Measurements from ENCODE around the gene MRPL17. TPM values are rescaled to one million over a fixed set of nuclear protein-coding genes. Genes with fewer than 3 reads are reported as not detected.

The MRPL17 gene
- total RNA-seq, 1 experiment from 2014 or later = 77.1 TPM

GRCh38 chr11:6724013-6724412 lies 40.9 kb upstream of the MRPL17 start (continued):
- TF ChIP-seq GTF2I (CRISPR knock-in tag; conservative IDR thresholded peaks at IDR 0.05) (no peak), ZNF512 (CRISPR knock-in tag; IDR thresholded peaks at IDR 0.05; ENCODE audit: borderline replicate concordance) (no peak), ETV6 (CRISPR knock-in tag; IDR thresholded peaks at IDR 0.05) (no peak)
- TF ChIP-seq, protein P1, sequence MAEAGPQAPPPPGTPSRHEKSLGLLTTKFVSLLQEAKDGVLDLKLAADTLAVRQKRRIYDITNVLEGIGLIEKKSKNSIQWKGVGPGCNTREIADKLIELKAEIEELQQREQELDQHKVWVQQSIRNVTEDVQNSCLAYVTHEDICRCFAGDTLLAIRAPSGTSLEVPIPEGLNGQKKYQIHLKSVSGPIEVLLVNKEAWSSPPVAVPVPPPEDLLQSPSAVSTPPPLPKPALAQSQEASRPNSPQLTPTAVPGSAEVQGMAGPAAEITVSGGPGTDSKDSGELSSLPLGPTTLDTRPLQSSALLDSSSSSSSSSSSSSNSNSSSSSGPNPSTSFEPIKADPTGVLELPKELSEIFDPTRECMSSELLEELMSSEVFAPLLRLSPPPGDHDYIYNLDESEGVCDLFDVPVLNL (CRISPR knock-in tag; IDR thresholded peaks at IDR 0.05; ENCODE audit: borderline replicate concordance, low read depth) = no peak
- TF ChIP-seq, protein P2, sequence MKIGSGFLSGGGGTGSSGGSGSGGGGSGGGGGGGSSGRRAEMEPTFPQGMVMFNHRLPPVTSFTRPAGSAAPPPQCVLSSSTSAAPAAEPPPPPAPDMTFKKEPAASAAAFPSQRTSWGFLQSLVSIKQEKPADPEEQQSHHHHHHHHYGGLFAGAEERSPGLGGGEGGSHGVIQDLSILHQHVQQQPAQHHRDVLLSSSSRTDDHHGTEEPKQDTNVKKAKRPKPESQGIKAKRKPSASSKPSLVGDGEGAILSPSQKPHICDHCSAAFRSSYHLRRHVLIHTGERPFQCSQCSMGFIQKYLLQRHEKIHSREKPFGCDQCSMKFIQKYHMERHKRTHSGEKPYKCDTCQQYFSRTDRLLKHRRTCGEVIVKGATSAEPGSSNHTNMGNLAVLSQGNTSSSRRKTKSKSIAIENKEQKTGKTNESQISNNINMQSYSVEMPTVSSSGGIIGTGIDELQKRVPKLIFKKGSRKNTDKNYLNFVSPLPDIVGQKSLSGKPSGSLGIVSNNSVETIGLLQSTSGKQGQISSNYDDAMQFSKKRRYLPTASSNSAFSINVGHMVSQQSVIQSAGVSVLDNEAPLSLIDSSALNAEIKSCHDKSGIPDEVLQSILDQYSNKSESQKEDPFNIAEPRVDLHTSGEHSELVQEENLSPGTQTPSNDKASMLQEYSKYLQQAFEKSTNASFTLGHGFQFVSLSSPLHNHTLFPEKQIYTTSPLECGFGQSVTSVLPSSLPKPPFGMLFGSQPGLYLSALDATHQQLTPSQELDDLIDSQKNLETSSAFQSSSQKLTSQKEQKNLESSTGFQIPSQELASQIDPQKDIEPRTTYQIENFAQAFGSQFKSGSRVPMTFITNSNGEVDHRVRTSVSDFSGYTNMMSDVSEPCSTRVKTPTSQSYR (CRISPR knock-in tag; IDR thresholded peaks at IDR 0.05) = no peak

- H3K4me3 Mint-ChIP-seq = no peak overlapping the region
- H3K9me3 Mint-ChIP-seq = peaks cover 53% of the 10 kb centered on the region
- H3K27me3 Mint-ChIP-seq (ENCODE audit: low read depth) = peaks cover 31% of the 10 kb centered on the region
- H3K36me3 Mint-ChIP-seq = peaks cover 8% of the 10 kb centered on the region; the same call in 1 of the 2 replicates
- ATAC-seq (no peak), DNase-seq (ENCODE audit: low spot score) (no peak)
- no peak overlapping the region for H3K27ac Mint-ChIP-seq
- ChIA-PET POLR2A (no interaction called here), CTCF (interaction anchor here (0.6 to 2.1 kb wide), 4 partner anchors 15 to 624 kb away, joined by 3 to 10 read pairs (median 5); no protein-coding TSS in a partner anchor)
- TF ChIP-seq FOXJ3 (CRISPR knock-in tag; IDR thresholded peaks at IDR 0.05; ENCODE audit: borderline replicate concordance) (no peak), CREM (CRISPR knock-in tag; IDR thresholded peaks at IDR 0.05) (no peak)
- H3K4me1 Mint-ChIP-seq = no peaks in the 10 kb centered on the region
Measured at GRCh38 chr11:6721343-6721742, 38.2 kb upstream of the MRPL17 start.

GRCh38 chr11:6719576-6719975 lies 36.4 kb upstream of the MRPL17 start:
- Mint-ChIP-seq H3K27ac (no peak overlapping the region), H3K36me3 (peaks cover 8% of the 10 kb centered on the region; the same call in 1 of the 2 replicates), H3K9me3 (peaks cover 67% of the 10 kb centered on the region), H3K27me3 (ENCODE audit: low read depth) (peaks cover 47% of the 10 kb centered on the region), H3K4me1 (no peaks in the 10 kb centered on the region), H3K4me3 (no peak overlapping the region)
- no peak for ATAC-seq
- CTCF ChIA-PET = interaction anchor here (0.7 to 1.6 kb wide), 4 partner anchors 18 to 93 kb away, joined by 3 to 5 read pairs (median 4); no protein-coding TSS in a partner anchor
- POLR2A ChIA-PET = no interaction called here
- no peak for DNase-seq (ENCODE audit: low spot score)
- TF ChIP-seq RELA (CRISPR knock-in tag; IDR thresholded peaks at IDR 0.05; ENCODE audit: borderline replicate concordance) (no peak), ELF4 (CRISPR knock-in tag; IDR thresholded peaks at IDR 0.05; ENCODE audit: low read depth) (no peak), CBFB (CRISPR knock-in tag; IDR thresholded peaks at IDR 0.05; ENCODE audit: low read depth) (no peak), USF2 (CRISPR knock-in tag; IDR thresholded peaks at IDR 0.05) (no peak), ZNF425 (CRISPR knock-in tag; conservative IDR thresholded peaks at IDR 0.05) (no peak), IRF2 (CRISPR knock-in tag; IDR thresholded peaks at IDR 0.05; ENCODE audit: borderline replicate concordance, low read depth) (no peak), PREB (CRISPR knock-in tag; IDR thresholded peaks at IDR 0.05; ENCODE audit: borderline replicate concordance) (no peak), SP1 (CRISPR knock-in tag; conservative IDR thresholded peaks at IDR 0.05) (no peak), SOX15 (CRISPR knock-in tag; IDR thresholded peaks at IDR 0.05) (no peak)
- TF ChIP-seq, protein P3, sequence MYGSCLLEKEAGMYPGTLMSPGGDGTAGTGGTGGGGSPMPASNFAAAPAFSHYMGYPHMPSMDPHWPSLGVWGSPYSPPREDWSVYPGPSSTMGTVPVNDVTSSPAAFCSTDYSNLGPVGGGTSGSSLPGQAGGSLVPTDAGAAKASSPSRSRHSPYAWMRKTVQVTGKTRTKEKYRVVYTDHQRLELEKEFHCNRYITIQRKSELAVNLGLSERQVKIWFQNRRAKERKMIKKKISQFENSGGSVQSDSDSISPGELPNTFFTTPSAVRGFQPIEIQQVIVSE (CRISPR knock-in tag; IDR thresholded peaks at IDR 0.05; ENCODE audit: borderline replicate concordance) = no peak
- TF ChIP-seq, protein P4, sequence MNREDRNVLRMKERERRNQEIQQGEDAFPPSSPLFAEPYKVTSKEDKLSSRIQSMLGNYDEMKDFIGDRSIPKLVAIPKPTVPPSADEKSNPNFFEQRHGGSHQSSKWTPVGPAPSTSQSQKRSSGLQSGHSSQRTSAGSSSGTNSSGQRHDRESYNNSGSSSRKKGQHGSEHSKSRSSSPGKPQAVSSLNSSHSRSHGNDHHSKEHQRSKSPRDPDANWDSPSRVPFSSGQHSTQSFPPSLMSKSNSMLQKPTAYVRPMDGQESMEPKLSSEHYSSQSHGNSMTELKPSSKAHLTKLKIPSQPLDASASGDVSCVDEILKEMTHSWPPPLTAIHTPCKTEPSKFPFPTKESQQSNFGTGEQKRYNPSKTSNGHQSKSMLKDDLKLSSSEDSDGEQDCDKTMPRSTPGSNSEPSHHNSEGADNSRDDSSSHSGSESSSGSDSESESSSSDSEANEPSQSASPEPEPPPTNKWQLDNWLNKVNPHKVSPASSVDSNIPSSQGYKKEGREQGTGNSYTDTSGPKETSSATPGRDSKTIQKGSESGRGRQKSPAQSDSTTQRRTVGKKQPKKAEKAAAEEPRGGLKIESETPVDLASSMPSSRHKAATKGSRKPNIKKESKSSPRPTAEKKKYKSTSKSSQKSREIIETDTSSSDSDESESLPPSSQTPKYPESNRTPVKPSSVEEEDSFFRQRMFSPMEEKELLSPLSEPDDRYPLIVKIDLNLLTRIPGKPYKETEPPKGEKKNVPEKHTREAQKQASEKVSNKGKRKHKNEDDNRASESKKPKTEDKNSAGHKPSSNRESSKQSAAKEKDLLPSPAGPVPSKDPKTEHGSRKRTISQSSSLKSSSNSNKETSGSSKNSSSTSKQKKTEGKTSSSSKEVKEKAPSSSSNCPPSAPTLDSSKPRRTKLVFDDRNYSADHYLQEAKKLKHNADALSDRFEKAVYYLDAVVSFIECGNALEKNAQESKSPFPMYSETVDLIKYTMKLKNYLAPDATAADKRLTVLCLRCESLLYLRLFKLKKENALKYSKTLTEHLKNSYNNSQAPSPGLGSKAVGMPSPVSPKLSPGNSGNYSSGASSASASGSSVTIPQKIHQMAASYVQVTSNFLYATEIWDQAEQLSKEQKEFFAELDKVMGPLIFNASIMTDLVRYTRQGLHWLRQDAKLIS (CRISPR knock-in tag; IDR thresholded peaks at IDR 0.05; ENCODE audit: borderline replicate concordance) = no peak
